HEK293 (cell line): Measurements from ENCODE around the gene SYDE1.

Source experiments
- PRDM1 ChIP-seq: fragments of 450-650 bp; formaldehyde crosslinking; IDR thresholded peaks from 2 replicates; pipeline ENCODE4; 2016; ENCODE audit warnings: missing biosample characterization, missing genetic modification characterization
- SP7 ChIP-seq: fragments of 450-650 bp; formaldehyde crosslinking; IDR thresholded peaks from 2 replicates; pipeline ENCODE4 v1.5.1; 2016; ENCODE audit warnings: missing biosample characterization, missing genetic modification characterization
- ZBTB7A ChIP-seq: fragments of 450-650 bp; formaldehyde crosslinking; IDR thresholded peaks from 2 replicates; pipeline ENCODE4 v1.5.1; 2016; ENCODE audit warnings: low read depth, missing biosample characterization, missing genetic modification characterization
- ZFP37 ChIP-seq: fragments of 450-650 bp; formaldehyde crosslinking; IDR thresholded peaks from 2 replicates; pipeline ENCODE4 v1.5.1; 2016; ENCODE audit warnings: missing biosample characterization, missing genetic modification characterization
- ZNF24 ChIP-seq: fragments of 450-650 bp; formaldehyde crosslinking; IDR thresholded peaks from 2 replicates; pipeline ENCODE4 v1.5.1; 2016; ENCODE audit warnings: missing biosample characterization, missing genetic modification characterization
- ZNF280D ChIP-seq: fragments of 450-650 bp; formaldehyde crosslinking; IDR thresholded peaks from 2 replicates; pipeline ENCODE4 v1.5.1; 2016; ENCODE audit warnings: missing biosample characterization, missing genetic modification characterization
- TF ChIP-seq, protein P1 (sequence below): fragments of 450-650 bp; formaldehyde crosslinking; IDR thresholded peaks from 2 replicates; pipeline ENCODE4 v1.5.1; 2016; ENCODE audit warnings: missing biosample characterization, missing genetic modification characterization
- TF ChIP-seq, protein P2 (sequence below): fragments of 450-650 bp; formaldehyde crosslinking; IDR thresholded peaks from 2 replicates; pipeline ENCODE4 v1.5.1; 2016; ENCODE audit warnings: missing biosample characterization, missing genetic modification characterization
- TF ChIP-seq, protein P3 (sequence below): fragments of 450-650 bp; formaldehyde crosslinking; IDR thresholded peaks from 2 replicates; pipeline ENCODE4 v1.5.1; 2016; ENCODE audit warnings: missing biosample characterization, missing genetic modification characterization

DNA sequence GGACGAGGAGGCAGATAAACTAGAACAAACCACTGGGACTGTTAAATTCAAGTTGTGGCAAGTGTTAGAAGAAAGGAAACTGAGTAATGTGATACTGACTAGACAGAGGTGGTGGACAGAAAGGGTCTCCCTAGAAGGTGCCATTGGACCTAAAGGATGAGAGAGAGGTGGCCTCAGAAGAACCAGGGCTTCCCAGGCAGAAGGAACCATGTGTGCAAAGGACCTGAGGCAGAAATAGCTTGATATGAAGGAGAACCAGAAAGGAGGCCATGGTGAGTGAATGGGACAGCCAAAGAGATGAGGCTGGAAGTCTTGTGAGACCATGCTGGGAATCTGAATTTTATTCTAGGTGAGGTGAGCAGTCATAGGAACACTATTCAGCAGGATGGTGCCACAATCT, 2.8 kb upstream of the SYDE1 start:
- no peak for TF ChIP-seq ZFP37 (tag by site-specific recombination)
- TF ChIP-seq, protein P1, sequence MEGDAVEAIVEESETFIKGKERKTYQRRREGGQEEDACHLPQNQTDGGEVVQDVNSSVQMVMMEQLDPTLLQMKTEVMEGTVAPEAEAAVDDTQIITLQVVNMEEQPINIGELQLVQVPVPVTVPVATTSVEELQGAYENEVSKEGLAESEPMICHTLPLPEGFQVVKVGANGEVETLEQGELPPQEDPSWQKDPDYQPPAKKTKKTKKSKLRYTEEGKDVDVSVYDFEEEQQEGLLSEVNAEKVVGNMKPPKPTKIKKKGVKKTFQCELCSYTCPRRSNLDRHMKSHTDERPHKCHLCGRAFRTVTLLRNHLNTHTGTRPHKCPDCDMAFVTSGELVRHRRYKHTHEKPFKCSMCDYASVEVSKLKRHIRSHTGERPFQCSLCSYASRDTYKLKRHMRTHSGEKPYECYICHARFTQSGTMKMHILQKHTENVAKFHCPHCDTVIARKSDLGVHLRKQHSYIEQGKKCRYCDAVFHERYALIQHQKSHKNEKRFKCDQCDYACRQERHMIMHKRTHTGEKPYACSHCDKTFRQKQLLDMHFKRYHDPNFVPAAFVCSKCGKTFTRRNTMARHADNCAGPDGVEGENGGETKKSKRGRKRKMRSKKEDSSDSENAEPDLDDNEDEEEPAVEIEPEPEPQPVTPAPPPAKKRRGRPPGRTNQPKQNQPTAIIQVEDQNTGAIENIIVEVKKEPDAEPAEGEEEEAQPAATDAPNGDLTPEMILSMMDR (tag by site-specific recombination): no peak
- TF ChIP-seq, protein P2, sequence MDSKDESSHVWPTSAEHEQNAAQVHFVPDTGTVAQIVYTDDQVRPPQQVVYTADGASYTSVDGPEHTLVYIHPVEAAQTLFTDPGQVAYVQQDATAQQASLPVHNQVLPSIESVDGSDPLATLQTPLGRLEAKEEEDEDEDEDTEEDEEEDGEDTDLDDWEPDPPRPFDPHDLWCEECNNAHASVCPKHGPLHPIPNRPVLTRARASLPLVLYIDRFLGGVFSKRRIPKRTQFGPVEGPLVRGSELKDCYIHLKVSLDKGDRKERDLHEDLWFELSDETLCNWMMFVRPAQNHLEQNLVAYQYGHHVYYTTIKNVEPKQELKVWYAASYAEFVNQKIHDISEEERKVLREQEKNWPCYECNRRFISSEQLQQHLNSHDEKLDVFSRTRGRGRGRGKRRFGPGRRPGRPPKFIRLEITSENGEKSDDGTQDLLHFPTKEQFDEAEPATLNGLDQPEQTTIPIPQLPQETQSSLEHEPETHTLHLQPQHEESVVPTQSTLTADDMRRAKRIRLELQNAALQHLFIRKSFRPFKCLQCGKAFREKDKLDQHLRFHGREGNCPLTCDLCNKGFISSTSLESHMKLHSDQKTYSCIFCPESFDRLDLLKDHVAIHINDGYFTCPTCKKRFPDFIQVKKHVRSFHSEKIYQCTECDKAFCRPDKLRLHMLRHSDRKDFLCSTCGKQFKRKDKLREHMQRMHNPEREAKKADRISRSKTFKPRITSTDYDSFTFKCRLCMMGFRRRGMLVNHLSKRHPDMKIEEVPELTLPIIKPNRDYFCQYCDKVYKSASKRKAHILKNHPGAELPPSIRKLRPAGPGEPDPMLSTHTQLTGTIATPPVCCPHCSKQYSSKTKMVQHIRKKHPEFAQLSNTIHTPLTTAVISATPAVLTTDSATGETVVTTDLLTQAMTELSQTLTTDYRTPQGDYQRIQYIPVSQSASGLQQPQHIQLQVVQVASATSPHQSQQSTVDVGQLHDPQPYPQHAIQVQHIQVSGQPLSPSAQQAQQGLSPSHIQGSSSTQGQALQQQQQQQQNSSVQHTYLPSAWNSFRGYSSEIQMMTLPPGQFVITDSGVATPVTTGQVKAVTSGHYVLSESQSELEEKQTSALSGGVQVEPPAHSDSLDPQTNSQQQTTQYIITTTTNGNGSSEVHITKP (tag by site-specific recombination): no peak
- TF ChIP-seq SP7: no peak
- TF ChIP-seq, protein P3, sequence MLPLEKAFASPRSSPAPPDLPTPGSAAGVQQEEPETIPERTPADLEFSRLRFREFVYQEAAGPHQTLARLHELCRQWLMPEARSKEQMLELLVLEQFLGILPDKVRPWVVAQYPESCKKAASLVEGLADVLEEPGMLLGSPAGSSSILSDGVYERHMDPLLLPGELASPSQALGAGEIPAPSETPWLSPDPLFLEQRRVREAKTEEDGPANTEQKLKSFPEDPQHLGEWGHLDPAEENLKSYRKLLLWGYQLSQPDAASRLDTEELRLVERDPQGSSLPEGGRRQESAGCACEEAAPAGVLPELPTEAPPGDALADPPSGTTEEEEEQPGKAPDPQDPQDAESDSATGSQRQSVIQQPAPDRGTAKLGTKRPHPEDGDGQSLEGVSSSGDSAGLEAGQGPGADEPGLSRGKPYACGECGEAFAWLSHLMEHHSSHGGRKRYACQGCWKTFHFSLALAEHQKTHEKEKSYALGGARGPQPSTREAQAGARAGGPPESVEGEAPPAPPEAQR (tag by site-specific recombination): no peak
- TF ChIP-seq PRDM1: no peak
- TF ChIP-seq ZBTB7A (tag by site-specific recombination): no peak
- no peak for TF ChIP-seq ZNF24 (tag by site-specific recombination)
- no peak for TF ChIP-seq ZNF280D (tag by site-specific recombination)
